PC-3 (cell line): ENCODE measurements around the gene SETD1B.

Source experiments
- CTCF ChIP-seq: fragments of 300-600 bp; sonication (generic); conservative IDR thresholded peaks from 2 replicates; pipeline ENCODE4 v1.5.1; 2017; ENCODE audit warnings: antibody characterized with exemption, low read depth, mild to moderate bottlenecking, low read length
- EZH2 ChIP-seq: fragments of 300-600 bp; sonication (generic); IDR thresholded peaks from one replicate; pipeline ENCODE4 v1.6.1; 2017; ENCODE audit warnings: antibody characterized with exemption, mild to moderate bottlenecking, low read length; ENCODE audit not compliant: unreplicated experiment
- EZH2phosphoT487 ChIP-seq: fragments of 300-600 bp; sonication (generic); IDR thresholded peaks from 2 replicates; pipeline ENCODE4 v1.6.1; 2018; ENCODE audit warnings: mild to moderate bottlenecking, antibody characterized with exemption, low read length, borderline replicate concordance

- peak; percentile 99 for TF ChIP-seq CTCF
- no peak for TF ChIP-seq EZH2
- TF ChIP-seq EZH2phosphoT487: no peak
Observed at GRCh38 chr12:121793838-121794533, 9.8 kb upstream of the SETD1B start.
